D721Med (cell line): Measurements from ENCODE around the gene RAB33A.

Experiments
- DNase-seq: peaks from one replicate; pipeline ENCODE4 v3.0.0; 2011; ENCODE audit warnings: low spot score; ENCODE audit not compliant: insufficient read length
- FAIRE-seq: peaks from 2 replicates; lab custom pipeline; 2011; peaks lifted over from hg19 to GRCh38; lab: Jason Lieb, UNC
- TF ChIP-seq, protein P1 (sequence below): IDR thresholded peaks from 2 replicates; pipeline ENCODE4 v1.5.1; 2012; ENCODE audit warnings: mild to moderate bottlenecking, control low read depth; ENCODE audit not compliant: insufficient read depth; ENCODE audit errors: missing control alignments

RAB33A gene

DNA sequence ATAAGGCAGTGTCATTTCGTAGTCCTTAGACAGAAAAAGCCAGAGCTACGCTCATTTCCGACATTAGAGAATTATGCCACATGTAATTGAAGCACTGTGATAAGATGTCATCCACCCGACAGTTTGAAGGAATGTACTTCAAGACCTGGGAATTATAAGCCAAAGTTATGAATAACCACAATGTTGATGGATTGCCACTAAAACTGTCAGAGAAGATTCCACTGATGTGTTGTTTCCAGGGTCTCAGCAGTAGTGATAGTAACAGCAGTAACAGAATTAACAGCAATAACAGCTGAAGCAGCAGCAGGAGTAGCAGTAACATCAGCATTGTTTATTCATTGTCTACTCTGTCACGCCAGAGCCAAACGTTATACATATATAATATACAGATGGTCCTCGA, 24.7 kb downstream of the RAB33A start:
- TF ChIP-seq, protein P1, sequence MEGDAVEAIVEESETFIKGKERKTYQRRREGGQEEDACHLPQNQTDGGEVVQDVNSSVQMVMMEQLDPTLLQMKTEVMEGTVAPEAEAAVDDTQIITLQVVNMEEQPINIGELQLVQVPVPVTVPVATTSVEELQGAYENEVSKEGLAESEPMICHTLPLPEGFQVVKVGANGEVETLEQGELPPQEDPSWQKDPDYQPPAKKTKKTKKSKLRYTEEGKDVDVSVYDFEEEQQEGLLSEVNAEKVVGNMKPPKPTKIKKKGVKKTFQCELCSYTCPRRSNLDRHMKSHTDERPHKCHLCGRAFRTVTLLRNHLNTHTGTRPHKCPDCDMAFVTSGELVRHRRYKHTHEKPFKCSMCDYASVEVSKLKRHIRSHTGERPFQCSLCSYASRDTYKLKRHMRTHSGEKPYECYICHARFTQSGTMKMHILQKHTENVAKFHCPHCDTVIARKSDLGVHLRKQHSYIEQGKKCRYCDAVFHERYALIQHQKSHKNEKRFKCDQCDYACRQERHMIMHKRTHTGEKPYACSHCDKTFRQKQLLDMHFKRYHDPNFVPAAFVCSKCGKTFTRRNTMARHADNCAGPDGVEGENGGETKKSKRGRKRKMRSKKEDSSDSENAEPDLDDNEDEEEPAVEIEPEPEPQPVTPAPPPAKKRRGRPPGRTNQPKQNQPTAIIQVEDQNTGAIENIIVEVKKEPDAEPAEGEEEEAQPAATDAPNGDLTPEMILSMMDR, result no peak
- DNase-seq (no peak), FAIRE-seq (no peak)

- DNase-seq, result no peak
- no peak for FAIRE-seq
- TF ChIP-seq, protein P1, result no peak
These were observed 25.7 kb downstream of the RAB33A start for GRCh38 chrX:130197464-130197863.

- TF ChIP-seq, protein P1, result no peak
- no peak for FAIRE-seq
- no peak for DNase-seq
These were observed 32.9 kb downstream of the RAB33A start for GRCh38 chrX:130204647-130205046.

GRCh38 chrX:130211415-130212186, 39.8 kb downstream of the RAB33A start:
- DNase-seq (no peak), FAIRE-seq (no peak)
- TF ChIP-seq, protein P1, result no peak

DNA sequence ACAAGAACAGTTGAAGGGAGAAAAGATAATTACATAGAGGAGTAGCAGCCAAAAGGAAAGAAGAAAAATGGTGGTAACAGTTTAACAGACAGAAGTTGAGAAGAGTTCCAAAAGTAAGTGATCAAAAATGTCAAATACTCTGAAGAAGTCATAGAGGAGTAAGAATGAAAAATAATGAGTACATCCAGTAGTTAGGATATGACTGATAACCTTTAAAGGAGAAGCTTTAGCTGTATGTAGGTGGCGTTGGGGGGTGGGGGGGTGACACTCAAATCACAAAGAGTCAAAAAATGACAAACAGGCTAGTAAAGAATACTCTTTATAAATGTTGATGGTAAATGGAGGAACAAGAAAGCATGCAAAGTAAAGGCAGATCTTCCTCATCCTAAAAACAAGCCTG, 40.6 kb downstream of the RAB33A start:
- TF ChIP-seq, protein P1, result no peak
- no peak for FAIRE-seq
- DNase-seq, result no peak

DNA sequence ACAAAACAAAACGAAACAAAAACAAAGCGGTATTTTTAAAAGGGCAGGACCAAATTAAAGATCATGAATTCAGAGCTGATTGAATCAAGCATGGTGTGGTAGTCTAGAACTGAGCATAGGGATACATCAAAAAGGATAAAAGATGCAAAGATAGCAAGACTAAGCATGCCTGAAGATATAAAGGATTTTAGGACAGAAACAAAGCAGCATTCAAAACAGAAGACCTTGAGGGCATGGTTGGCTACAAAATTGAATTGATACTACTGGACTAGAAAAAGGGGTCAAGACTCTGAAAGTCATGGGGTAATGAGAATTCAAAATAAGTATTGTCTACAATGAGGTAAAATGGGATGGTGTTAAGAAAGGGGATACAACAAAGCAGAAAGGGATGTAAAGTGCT, 41.6 kb downstream of the RAB33A start:
- TF ChIP-seq, protein P1, result no peak
- DNase-seq (no peak), FAIRE-seq (no peak)

GRCh38 chrX:130216320-130216719, 44.6 kb downstream of the RAB33A start:
- DNase-seq (no peak), FAIRE-seq (peak; percentile 21)
- TF ChIP-seq, protein P1, result no peak
